Epithelial cell of esophagus (primary cell): ENCODE results near the gene CHGA.

ENCODE experiments used
- DNase-seq: peaks from one replicate; pipeline ENCODE4 v3.0.0; 2010; ENCODE audit warnings: low read depth
- H3K4me3 ChIP-seq: 2 replicates; pipeline ENCODE4 v1.5.1; 2011; ENCODE audit warnings: mild to moderate bottlenecking, low read length, control low read depth
- TF ChIP-seq, protein P1 (sequence below): IDR thresholded peaks from 2 replicates; pipeline ENCODE4 v1.5.1; 2011; ENCODE audit warnings: low read depth, mild to moderate bottlenecking, low read length, control low read depth, inconsistent platforms; ENCODE audit not compliant: insufficient read depth; ENCODE audit errors: missing control alignments

CHGA gene

GRCh38 chr14:92929689-92930608, 7.0 kb downstream of the CHGA start:
- H3K4me3 ChIP-seq: no peak overlapping the region
- TF ChIP-seq, protein P1, sequence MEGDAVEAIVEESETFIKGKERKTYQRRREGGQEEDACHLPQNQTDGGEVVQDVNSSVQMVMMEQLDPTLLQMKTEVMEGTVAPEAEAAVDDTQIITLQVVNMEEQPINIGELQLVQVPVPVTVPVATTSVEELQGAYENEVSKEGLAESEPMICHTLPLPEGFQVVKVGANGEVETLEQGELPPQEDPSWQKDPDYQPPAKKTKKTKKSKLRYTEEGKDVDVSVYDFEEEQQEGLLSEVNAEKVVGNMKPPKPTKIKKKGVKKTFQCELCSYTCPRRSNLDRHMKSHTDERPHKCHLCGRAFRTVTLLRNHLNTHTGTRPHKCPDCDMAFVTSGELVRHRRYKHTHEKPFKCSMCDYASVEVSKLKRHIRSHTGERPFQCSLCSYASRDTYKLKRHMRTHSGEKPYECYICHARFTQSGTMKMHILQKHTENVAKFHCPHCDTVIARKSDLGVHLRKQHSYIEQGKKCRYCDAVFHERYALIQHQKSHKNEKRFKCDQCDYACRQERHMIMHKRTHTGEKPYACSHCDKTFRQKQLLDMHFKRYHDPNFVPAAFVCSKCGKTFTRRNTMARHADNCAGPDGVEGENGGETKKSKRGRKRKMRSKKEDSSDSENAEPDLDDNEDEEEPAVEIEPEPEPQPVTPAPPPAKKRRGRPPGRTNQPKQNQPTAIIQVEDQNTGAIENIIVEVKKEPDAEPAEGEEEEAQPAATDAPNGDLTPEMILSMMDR: no peak
- no peak for DNase-seq

- DNase-seq: peak; percentile 73
- TF ChIP-seq, protein P1: no peak
These were observed 8.0 kb downstream of the CHGA start for GRCh38 chr14:92930737-92931602.

GRCh38 chr14:92931681-92932447, 8.9 kb downstream of the CHGA start:
- DNase-seq: no peak
- no peak overlapping the region for H3K4me3 ChIP-seq
- TF ChIP-seq, protein P1: no peak

More at GRCh38 chr14:92930737-92931602, 8.0 kb downstream of the CHGA start:
- no peak overlapping the region for H3K4me3 ChIP-seq

GRCh38 chr14:92932448-92933395, 9.8 kb downstream of the CHGA start:
- TF ChIP-seq, protein P1: no peak
- DNase-seq: no peak
- no peak overlapping the region for H3K4me3 ChIP-seq

DNA sequence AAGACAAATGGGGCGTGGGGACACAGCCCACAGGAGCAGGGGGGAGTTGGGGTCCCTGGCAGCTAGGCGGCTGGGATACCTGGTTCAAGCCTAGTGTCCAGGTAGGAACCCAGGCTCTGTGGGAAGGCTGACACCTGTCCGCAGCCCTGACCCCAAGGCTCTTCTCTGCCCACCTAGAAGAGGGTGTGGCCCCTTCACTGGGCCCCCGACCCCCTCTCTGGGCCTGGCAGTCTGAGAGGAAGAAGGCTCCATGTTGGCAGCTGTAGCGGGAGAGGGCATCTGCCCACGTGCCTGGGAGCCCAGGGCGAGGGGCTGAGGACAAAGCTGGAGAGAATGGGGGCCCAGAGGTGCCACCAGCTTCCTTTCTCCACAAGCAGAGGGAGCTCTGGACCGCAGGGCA, 10.5 kb downstream of the CHGA start:
- H3K4me3 ChIP-seq: no peak overlapping the region
- no peak for DNase-seq
- TF ChIP-seq, protein P1: no peak
